Uterus (tissue), 4 donors: ENCODE data around the gene BCAS3. TPM values are rescaled to one million over a fixed set of nuclear protein-coding genes. Genes with fewer than 3 reads are reported as not detected.

Experiments used
- DNase-seq, 2 donors: peaks; one replicate each; pipeline ENCODE4 v3.0.0-alpha.2; 2019 to 2020
- H3K27ac ChIP-seq, 2 donors: fragments of 200-600 bp; sonication (generic); 1 replicate in 1 of 2; 2 replicates in 1 of 2; pipeline ENCODE4 v1.5.1; 2016 to 2018
- H3K27me3 ChIP-seq, 2 donors: fragments of 200-600 bp; sonication (generic); one replicate each; pipeline ENCODE4 v1.5.1; 2018 to 2019; ENCODE audit warnings: control low read depth in 1 of 2
- H3K36me3 ChIP-seq, 2 donors: fragments of 200-600 bp; sonication (generic); one replicate each; pipeline ENCODE4 v1.5.1; 2019; ENCODE audit warnings: control low read depth in 1 of 2
- H3K4me1 ChIP-seq, 2 donors: fragments of 200-600 bp; sonication (generic); one replicate each; pipeline ENCODE4 v1.5.1; 2018 to 2019; ENCODE audit warnings: control low read depth in 1 of 2
- H3K4me3 ChIP-seq, 2 donors: fragments of 200-600 bp; sonication (generic); 1 replicate in 1 of 2; 2 replicates in 1 of 2; pipeline ENCODE4 v1.5.1; 2018 to 2019; ENCODE audit warnings: mild to moderate bottlenecking in 1 of 2
- H3K9me3 ChIP-seq, 2 donors: fragments of 200-600 bp; sonication (generic); one replicate each; pipeline ENCODE4 v1.5.1; 2019; ENCODE audit warnings: control low read depth in 1 of 2
- POLR2A ChIP-seq, 2 donors: fragments of 450-650 bp; IDR thresholded peaks; one replicate each; pipeline ENCODE4 v1.6.1; 2016; ENCODE audit warnings: antibody characterized with exemption in 2 of 2, mild to moderate bottlenecking in 1 of 2, moderate library complexity in 1 of 2
- intact Hi-C: fragments of 100-400 bp; cut with DNase I; formaldehyde crosslinking; loops from one replicate; pipeline ENCODE4 v1.15.1; 2023; ENCODE audit warnings: low total_unique reads
- total RNA-seq, 4 donors: library from RNA; depleted of rRNA in 3 of 4; stranded (reverse); fragments of >200 nt in 3 of 4; gene quantifications; one replicate each; pipeline versions ENCODE4 v1.1.0 to v1.2.4, GENCODE V29; 2014 to 2023
- TF ChIP-seq, protein P1 (sequence below), 4 experiments: fragments of 200-600 bp in 2 of 4; fragments of 450-650 bp in 2 of 4; sonication (generic) in 2 of 4; IDR thresholded peaks; one replicate each; pipeline ENCODE4 v1.5.1; 2016 to 2019; ENCODE audit warnings: antibody characterized with exemption in 4 of 4, mild to moderate bottlenecking in 2 of 4, moderate library complexity in 1 of 4
- donor health status: DM: yes; HTN: yes; CAD: no.

Gene BCAS3
- total RNA-seq, 4 donors from 2014 or later, result 42.6 to 147 (median 83.7) TPM

GRCh38 chr17:61296058-61296457 is 618.4 kb downstream of the BCAS3 start:
- intact Hi-C loops, result no loop called here
- Histone ChIP-seq H3K4me3 (no peak overlapping the region), H3K4me1 (peaks cover 0 to 7% of the 10 kb centered on the region in 2 donors), H3K36me3 (no peaks in the 10 kb centered on the region), H3K9me3 (no peaks in the 10 kb centered on the region), H3K27me3 (no peaks in the 10 kb centered on the region), H3K27ac (no peak overlapping the region)
- TF ChIP-seq, protein P1, sequence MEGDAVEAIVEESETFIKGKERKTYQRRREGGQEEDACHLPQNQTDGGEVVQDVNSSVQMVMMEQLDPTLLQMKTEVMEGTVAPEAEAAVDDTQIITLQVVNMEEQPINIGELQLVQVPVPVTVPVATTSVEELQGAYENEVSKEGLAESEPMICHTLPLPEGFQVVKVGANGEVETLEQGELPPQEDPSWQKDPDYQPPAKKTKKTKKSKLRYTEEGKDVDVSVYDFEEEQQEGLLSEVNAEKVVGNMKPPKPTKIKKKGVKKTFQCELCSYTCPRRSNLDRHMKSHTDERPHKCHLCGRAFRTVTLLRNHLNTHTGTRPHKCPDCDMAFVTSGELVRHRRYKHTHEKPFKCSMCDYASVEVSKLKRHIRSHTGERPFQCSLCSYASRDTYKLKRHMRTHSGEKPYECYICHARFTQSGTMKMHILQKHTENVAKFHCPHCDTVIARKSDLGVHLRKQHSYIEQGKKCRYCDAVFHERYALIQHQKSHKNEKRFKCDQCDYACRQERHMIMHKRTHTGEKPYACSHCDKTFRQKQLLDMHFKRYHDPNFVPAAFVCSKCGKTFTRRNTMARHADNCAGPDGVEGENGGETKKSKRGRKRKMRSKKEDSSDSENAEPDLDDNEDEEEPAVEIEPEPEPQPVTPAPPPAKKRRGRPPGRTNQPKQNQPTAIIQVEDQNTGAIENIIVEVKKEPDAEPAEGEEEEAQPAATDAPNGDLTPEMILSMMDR (IDR thresholded peaks at IDR 0.05), result no peak
- TF ChIP-seq POLR2A (IDR thresholded peaks at IDR 0.05), result no peak
- DNase-seq, result no peak

GRCh38 chr17:61299517-61300513 is 622.2 kb downstream of the BCAS3 start:
- Histone ChIP-seq H3K4me1 (no peaks in the 10 kb centered on the region), H3K27ac (no peak overlapping the region), H3K9me3 (no peaks in the 10 kb centered on the region), H3K36me3 (no peaks in the 10 kb centered on the region), H3K27me3 (no peaks in the 10 kb centered on the region), H3K4me3 (no peak overlapping the region)
- TF ChIP-seq, protein P1 (IDR thresholded peaks at IDR 0.05), result no peak
- TF ChIP-seq POLR2A (IDR thresholded peaks at IDR 0.05), result no peak
- intact Hi-C loops, result no loop called here
- no peak for DNase-seq

- TF ChIP-seq, protein P1 (IDR thresholded peaks at IDR 0.05), result no peak
- TF ChIP-seq POLR2A (IDR thresholded peaks at IDR 0.05), result no peak
- no peak overlapping the region for H3K27ac ChIP-seq
- no peak overlapping the region for H3K4me3 ChIP-seq
Observed at GRCh38 chr17:61302953-61303816, 625.5 kb downstream of the BCAS3 start.

DNA sequence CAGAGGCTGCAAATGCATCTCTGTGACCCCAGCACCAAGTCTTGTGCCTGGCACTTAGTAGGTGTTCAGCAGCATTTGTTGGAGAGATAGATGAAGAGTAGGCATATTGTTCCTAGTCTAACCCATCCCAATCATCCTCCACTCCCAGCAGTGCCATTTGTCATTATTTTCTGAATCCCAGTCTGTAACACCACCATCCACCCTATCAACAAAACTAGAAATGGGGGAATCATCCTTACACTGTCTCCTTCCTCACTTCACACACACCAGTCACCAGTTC is 626.1 kb downstream of the BCAS3 start:
- H3K4me3 ChIP-seq, result no peak overlapping the region
- TF ChIP-seq, protein P1 (IDR thresholded peaks at IDR 0.05), result no peak
- TF ChIP-seq POLR2A (IDR thresholded peaks at IDR 0.05), result no peak
- H3K27me3 ChIP-seq, result no peaks in the 10 kb centered on the region
- no peaks in the 10 kb centered on the region for H3K4me1 ChIP-seq
- H3K36me3 ChIP-seq, result no peaks in the 10 kb centered on the region
- H3K27ac ChIP-seq, result no peak overlapping the region
- DNase-seq, result no peak
- H3K9me3 ChIP-seq, result no peaks in the 10 kb centered on the region
- intact Hi-C loops, result no loop called here

More at GRCh38 chr17:61302953-61303816, 625.5 kb downstream of the BCAS3 start:
- H3K9me3 ChIP-seq, result no peaks in the 10 kb centered on the region
- H3K36me3 ChIP-seq, result no peaks in the 10 kb centered on the region
- no peak for DNase-seq
- H3K27me3 ChIP-seq, result no peaks in the 10 kb centered on the region
- no peaks in the 10 kb centered on the region for H3K4me1 ChIP-seq
- intact Hi-C loops, result no loop called here

DNA sequence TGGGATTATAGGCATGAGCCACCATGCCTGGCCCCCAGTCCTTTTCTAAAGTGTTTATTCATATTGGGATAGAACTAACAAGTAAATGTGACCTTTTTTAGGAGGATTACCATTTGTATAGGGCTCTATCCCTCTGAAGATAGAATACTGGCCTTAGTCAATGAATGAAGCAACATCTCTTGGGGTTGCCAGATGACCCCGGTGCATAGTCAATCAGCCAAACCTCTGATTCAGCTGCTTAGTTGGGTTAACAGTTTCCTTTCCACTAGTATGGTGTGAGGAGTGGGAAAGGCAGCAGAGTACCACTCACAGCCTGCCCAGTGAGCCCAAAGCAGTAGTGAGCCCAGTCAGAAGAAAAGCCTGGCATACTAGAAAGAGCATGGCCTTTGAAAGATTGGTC is 627.4 kb downstream of the BCAS3 start:
- no peak for DNase-seq
- H3K27ac ChIP-seq, result no peak overlapping the region
- H3K4me1 ChIP-seq, result no peaks in the 10 kb centered on the region
- no peaks in the 10 kb centered on the region for H3K9me3 ChIP-seq
- H3K27me3 ChIP-seq, result no peaks in the 10 kb centered on the region
- intact Hi-C loops, result no loop called here
- no peaks in the 10 kb centered on the region for H3K36me3 ChIP-seq
- TF ChIP-seq POLR2A (IDR thresholded peaks at IDR 0.05), result no peak
- TF ChIP-seq, protein P1 (IDR thresholded peaks at IDR 0.05), result no peak
- H3K4me3 ChIP-seq, result no peak overlapping the region
